Measurements from ENCODE around the gene PTPRG. TPM values are rescaled to one million over a fixed set of nuclear protein-coding genes. Genes with fewer than 3 reads are reported as not detected.

PTPRG gene
- total RNA-seq, 3 donors from 2014 or later (not counting 1 experiment from before 2014, with no cell fraction given), result 1.0 to 2.9 (median 2.5) TPM

GRCh38 chr3:61828184-61828874 lies 267.0 kb downstream of the PTPRG start:
- intact Hi-C loops (cut with micrococcal nuclease), result no loop called here
- TF ChIP-seq CTCF (IDR thresholded peaks at IDR 0.05), result no peak
- no peak for ATAC-seq
- WGBS (ENCODE audit: insufficient coverage), result 63% methylated on average over 3 of the region's 7 CpGs
- H3K36me3 ChIP-seq (ENCODE audit: control insufficient read depth, insufficient read depth, low read length), result no peaks in the 10 kb centered on the region
- peaks cover 2 to 3% of the 10 kb centered on the region in 2 donors for H3K9me3 Mint-ChIP-seq
- no peaks in the 10 kb centered on the region for H3K4me1 ChIP-seq (ENCODE audit: control insufficient read depth, insufficient read depth, low read length)
- H3K27ac Mint-ChIP-seq, result no peak overlapping the region
- no peak overlapping the region for H3K4me3 Mint-ChIP-seq
- no peak overlapping the region for H3K27ac ChIP-seq (ENCODE audit: low read length)
- H3K36me3 Mint-ChIP-seq, result no peaks in the 10 kb centered on the region
- peaks cover 5% of the 10 kb centered on the region in 2 donors for H3K4me1 Mint-ChIP-seq
- H3K27me3 ChIP-seq (ENCODE audit: control insufficient read depth, insufficient read depth, low read length), result no peaks in the 10 kb centered on the region
- no peak overlapping the region for H3K4me3 ChIP-seq (ENCODE audit: low read length)
- no peak for DNase-seq
- no peaks in the 10 kb centered on the region for H3K27me3 Mint-ChIP-seq (ENCODE audit: low read depth in 2 of 2)
- no peaks in the 10 kb centered on the region for H3K9me3 ChIP-seq (ENCODE audit: control insufficient read depth, insufficient read depth, low read length)

GRCh38 chr3:61828880-61829721 lies 267.7 kb downstream of the PTPRG start:
- Mint-ChIP-seq H3K4me3 (no peak overlapping the region), H3K36me3 (no peaks in the 10 kb centered on the region), H3K4me1 (peaks cover 5% of the 10 kb centered on the region in 2 donors), H3K27me3 (ENCODE audit: low read depth in 2 of 2) (no peaks in the 10 kb centered on the region), H3K9me3 (peaks cover 2 to 3% of the 10 kb centered on the region in 2 donors), H3K27ac (no peak overlapping the region)
- Histone ChIP-seq H3K27ac (ENCODE audit: low read length) (no peak overlapping the region), H3K36me3 (ENCODE audit: control insufficient read depth, insufficient read depth, low read length) (no peaks in the 10 kb centered on the region), H3K4me3 (ENCODE audit: low read length) (no peak overlapping the region), H3K27me3 (ENCODE audit: control insufficient read depth, insufficient read depth, low read length) (no peaks in the 10 kb centered on the region), H3K4me1 (ENCODE audit: control insufficient read depth, insufficient read depth, low read length) (no peaks in the 10 kb centered on the region), H3K9me3 (ENCODE audit: control insufficient read depth, insufficient read depth, low read length) (no peaks in the 10 kb centered on the region)
- ATAC-seq (no peak), DNase-seq (no peak)
- no peak for TF ChIP-seq CTCF (IDR thresholded peaks at IDR 0.05)
- WGBS (ENCODE audit: insufficient coverage), result 75% methylated on average over 16 of the region's 16 CpGs
- intact Hi-C loops (cut with micrococcal nuclease), result no loop called here

GRCh38 chr3:61829722-61830350 lies 268.5 kb downstream of the PTPRG start:
- no peaks in the 10 kb centered on the region for H3K27me3 ChIP-seq (ENCODE audit: control insufficient read depth, insufficient read depth, low read length)
- 87% methylated on average over 4 of the region's 5 CpGs for WGBS (ENCODE audit: insufficient coverage)
- intact Hi-C loops (cut with micrococcal nuclease), result no loop called here
- H3K4me1 Mint-ChIP-seq, result peaks cover 5% of the 10 kb centered on the region in 2 donors
- H3K27ac Mint-ChIP-seq, result no peak overlapping the region
- no peak for TF ChIP-seq CTCF (IDR thresholded peaks at IDR 0.05)
- no peaks in the 10 kb centered on the region for H3K27me3 Mint-ChIP-seq (ENCODE audit: low read depth in 2 of 2)
- H3K36me3 ChIP-seq (ENCODE audit: control insufficient read depth, insufficient read depth, low read length), result no peaks in the 10 kb centered on the region
- H3K9me3 ChIP-seq (ENCODE audit: control insufficient read depth, insufficient read depth, low read length), result no peaks in the 10 kb centered on the region
- no peaks in the 10 kb centered on the region for H3K4me1 ChIP-seq (ENCODE audit: control insufficient read depth, insufficient read depth, low read length)
- no peak for DNase-seq
- H3K4me3 Mint-ChIP-seq, result no peak overlapping the region
- H3K27ac ChIP-seq (ENCODE audit: low read length), result no peak overlapping the region
- no peaks in the 10 kb centered on the region for H3K36me3 Mint-ChIP-seq
- no peak overlapping the region for H3K4me3 ChIP-seq (ENCODE audit: low read length)
- ATAC-seq, result no peak
- H3K9me3 Mint-ChIP-seq, result peaks cover 2 to 3% of the 10 kb centered on the region in 2 donors

Measured in natural killer cell (primary cell).